Endothelial cell of umbilical vein (primary cell): ENCODE measurements around the gene MOB2.

Experiments
- EZH2 ChIP-seq: IDR thresholded peaks from 2 replicates; pipeline ENCODE4 v1.6.1; 2012; ENCODE audit warnings: borderline replicate concordance, low read depth, mild to moderate bottlenecking, moderate library complexity, low read length, inconsistent platforms; ENCODE audit not compliant: severe bottlenecking
- TF ChIP-seq, protein P1 (sequence below), 2 donors: IDR thresholded peaks; 1 replicate in 1 of 2; 2 replicates in 1 of 2; pipeline ENCODE4 v1.5.1; 2011; ENCODE audit warnings: low read length in 2 of 2, mild to moderate bottlenecking in 2 of 2, moderate library complexity in 2 of 2, control low read depth in 1 of 2, inconsistent platforms in 1 of 2, low read depth in 1 of 2; ENCODE audit not compliant: insufficient read depth in 1 of 2; ENCODE audit errors: extremely low read depth in 1 of 2

DNA sequence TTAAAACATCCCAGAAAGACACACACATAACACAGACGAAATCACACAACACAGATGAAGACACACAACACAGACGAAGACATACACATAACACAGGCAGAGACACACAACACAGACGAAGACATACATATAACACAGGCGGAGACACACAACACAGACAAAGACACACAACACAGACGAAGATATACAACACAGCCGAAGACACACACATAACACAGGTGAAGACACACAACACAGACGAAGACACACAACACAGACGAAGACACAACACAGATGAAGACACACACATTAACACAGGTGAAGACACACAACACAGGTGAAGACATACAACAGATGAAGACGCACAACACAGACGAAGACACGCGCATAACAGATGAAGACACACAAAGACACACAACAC, 4.8 kb upstream of the MOB2 start:
- TF ChIP-seq, protein P1, sequence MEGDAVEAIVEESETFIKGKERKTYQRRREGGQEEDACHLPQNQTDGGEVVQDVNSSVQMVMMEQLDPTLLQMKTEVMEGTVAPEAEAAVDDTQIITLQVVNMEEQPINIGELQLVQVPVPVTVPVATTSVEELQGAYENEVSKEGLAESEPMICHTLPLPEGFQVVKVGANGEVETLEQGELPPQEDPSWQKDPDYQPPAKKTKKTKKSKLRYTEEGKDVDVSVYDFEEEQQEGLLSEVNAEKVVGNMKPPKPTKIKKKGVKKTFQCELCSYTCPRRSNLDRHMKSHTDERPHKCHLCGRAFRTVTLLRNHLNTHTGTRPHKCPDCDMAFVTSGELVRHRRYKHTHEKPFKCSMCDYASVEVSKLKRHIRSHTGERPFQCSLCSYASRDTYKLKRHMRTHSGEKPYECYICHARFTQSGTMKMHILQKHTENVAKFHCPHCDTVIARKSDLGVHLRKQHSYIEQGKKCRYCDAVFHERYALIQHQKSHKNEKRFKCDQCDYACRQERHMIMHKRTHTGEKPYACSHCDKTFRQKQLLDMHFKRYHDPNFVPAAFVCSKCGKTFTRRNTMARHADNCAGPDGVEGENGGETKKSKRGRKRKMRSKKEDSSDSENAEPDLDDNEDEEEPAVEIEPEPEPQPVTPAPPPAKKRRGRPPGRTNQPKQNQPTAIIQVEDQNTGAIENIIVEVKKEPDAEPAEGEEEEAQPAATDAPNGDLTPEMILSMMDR (IDR thresholded peaks at IDR 0.05; ENCODE audit: extremely low read depth in 1 of 2, insufficient read depth in 1 of 2, low read depth in 1 of 2, low read length in 2 of 2), result no peak
- no peak for TF ChIP-seq EZH2
